DLD1 (cell line): ENCODE measurements around the gene BRIX1.
"Not testable (repeated sequence)": the region's sequence is repeated elsewhere in the genome, so short reads cannot be mapped to it uniquely, and the experiment has no call there.

Experiments used
- in situ Hi-C: cut with HindIII; loops from 2 replicates; pipeline ENCODE4 v1.10.0; 2017; ENCODE audit warnings: low sequenced_read_pairs

Gene BRIX1

DNA sequence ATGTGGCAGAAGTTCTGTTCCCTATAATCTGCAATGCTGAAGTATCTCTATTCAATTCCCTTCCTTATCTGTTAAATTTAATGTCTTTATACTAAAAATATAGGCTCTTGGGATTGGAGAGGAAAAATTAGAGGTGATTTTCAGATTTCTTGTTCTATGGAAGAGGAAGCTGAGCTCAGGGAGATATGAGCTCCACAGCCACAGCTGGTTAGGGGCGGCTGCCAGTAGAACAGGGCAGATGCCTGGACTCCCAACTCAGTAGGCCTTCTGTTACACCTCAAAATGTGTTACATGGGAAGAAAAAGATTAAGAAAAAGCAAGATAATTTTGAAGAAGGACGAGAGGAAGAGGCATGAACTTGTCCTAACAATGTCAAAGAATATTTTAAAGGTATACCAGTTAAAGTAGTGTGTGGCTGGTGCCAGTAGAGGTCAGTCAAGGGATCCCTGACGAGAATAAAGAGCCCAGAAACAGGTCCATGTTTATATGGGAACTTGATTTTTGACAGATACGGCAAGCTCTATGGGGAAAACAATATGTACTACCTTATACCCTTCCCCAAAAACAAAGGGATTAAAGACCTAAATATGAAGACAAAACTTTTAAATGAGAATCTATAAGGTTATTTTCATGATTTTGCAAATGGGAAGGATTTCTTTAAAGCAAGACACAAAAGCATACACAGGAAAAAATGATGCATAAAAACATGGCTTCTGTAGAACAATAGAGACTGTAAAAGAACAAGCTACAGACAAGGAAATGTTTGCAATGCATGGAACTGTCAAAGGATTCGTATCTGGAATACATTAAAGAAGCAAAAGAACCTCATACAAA is 42.6 kb downstream of the BRIX1 start:
- in situ Hi-C loops, result no loop called here

DNA sequence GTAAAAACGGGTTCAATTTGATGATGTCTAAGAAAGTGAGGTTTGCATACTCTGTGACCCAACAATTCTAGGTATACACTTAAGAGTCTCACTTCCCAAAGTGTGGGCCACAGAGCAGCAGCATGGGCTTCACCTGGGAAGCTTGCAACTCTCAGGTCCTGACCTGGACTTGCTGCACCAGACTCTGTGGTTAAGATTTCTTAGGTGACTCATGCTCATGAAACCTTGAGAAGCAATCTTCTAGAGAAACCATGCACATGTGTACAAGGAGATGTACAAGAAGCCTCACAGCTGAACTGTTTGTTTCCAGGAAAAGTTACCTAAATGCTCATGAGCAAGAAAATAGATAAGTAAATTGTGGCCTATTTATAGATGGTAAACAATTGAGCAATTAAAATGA is 43.8 kb downstream of the BRIX1 start:
- in situ Hi-C loops, result no loop called here

DNA sequence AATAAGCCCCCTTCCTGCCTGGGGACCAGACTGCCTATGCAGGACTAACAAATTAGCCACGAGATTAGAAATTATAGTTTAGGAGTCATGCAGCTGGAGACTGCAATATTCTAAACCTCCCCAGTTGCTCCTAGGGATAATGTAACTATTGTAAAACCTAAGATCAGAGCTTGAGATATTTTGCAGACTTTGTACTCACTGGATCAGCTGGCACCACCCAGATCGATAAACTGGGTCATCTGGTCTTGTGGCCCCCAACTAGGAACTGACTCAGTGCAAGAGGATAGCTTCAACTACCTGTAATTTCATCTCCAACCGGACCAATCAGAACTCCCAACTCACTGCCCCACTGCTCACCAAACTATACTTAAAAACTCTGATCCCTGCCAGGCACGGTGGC is 52.0 kb downstream of the BRIX1 start:
- in situ Hi-C loops, result no loop called here

DNA sequence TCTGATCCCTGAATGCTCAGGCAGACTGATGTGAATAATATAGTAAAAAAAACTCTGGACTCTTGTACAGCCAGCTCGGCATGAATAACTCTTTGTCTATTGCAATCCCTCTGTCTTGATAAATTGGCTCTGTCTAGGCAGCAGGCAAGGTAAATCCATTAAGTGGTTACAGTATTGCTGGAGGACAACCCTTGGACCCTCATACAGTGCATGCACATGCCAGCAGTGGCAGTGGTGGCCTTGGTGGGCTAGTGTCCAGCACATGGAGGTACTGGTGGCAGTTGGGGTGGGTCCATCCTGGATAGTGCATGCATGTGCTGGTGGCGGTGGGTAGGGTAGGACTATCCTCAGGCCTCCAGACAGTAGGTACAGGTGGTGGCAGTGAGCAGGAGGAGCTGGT is 52.7 kb downstream of the BRIX1 start:
- in situ Hi-C loops, result no loop called here

DNA sequence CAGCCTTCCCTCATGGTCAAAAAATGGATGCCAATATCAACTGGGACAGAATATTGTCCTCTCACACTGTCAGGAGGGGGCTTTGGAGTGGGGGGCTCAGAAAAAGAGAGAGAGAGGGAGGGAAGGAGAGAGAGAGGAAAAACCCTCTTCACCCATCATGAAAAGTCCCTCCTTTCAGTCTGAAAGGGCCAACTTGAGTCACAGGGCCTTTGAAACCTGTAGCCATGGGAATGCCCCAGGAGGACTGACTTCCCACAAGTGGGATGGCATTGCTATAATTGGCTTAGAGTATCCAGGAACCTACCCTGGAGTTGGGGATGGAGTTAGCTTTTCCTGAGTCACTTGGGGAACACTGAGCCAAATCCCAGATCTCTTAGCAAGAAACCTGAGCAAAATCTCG is 55.0 kb downstream of the BRIX1 start:
- in situ Hi-C loops, result no loop called here

DNA sequence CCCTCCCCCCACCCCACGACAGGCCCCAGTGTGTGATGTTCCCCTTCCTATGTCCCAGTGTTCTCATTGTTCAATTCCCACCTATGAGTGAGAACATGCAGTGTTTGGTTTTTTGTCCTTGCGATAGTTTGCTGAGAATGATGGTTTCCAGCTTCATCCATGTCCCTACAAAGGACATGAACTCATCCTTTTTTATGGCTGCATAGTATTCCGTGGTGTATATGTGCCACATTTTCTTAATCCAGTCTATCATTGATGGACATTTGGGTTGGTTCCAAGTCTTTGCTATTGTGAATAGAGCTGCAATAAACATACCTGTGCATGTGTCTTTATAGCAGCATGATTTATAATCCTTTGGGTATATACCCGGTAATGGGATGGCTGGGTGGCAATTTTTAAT is 56.1 kb downstream of the BRIX1 start:
- in situ Hi-C loops, result not testable (repeated sequence)
